ENCODE measurements around the gene PRR35. TPM values are rescaled to one million over a fixed set of nuclear protein-coding genes. Genes with fewer than 3 reads are reported as not detected.
A peak's percentile ranks its signal among the peaks of the same experiment; 100 is the strongest.

The PRR35 gene
- total RNA-seq, 1 donor from 2014 or later, result not detected

- Histone ChIP-seq H3K27ac (no peak overlapping the region), H3K4me1 (peaks cover 17% of the 10 kb centered on the region), H3K27me3 (ENCODE audit: low read depth) (peaks cover 47% of the 10 kb centered on the region), H3K36me3 (no peaks in the 10 kb centered on the region), H3K4me3 (no peak overlapping the region), H3K9me3 (no peaks in the 10 kb centered on the region)
- no peak for DNase-seq
- intact Hi-C loops (cut with DNase I), result no loop called here
- ATAC-seq, result no peak
- no peak for TF ChIP-seq CTCF (IDR thresholded peaks at IDR 0.05)
These were observed 2.1 kb downstream of the PRR35 start for GRCh38 chr16:561957-562938.

- H3K4me1 ChIP-seq, result peaks cover 26% of the 10 kb centered on the region
- no peak overlapping the region for H3K4me3 ChIP-seq
- intact Hi-C loops (cut with DNase I), result no loop called here
- no peak for ATAC-seq
- peaks cover 39% of the 10 kb centered on the region for H3K27me3 ChIP-seq (ENCODE audit: low read depth)
- DNase-seq, result no peak
- no peak for TF ChIP-seq CTCF (IDR thresholded peaks at IDR 0.05)
- H3K36me3 ChIP-seq, result no peaks in the 10 kb centered on the region
- H3K27ac ChIP-seq, result no peak overlapping the region
- no peaks in the 10 kb centered on the region for H3K9me3 ChIP-seq
These were observed 3.0 kb downstream of the PRR35 start for GRCh38 chr16:563072-563644.

- H3K27ac ChIP-seq, result no peak overlapping the region
- no peak for DNase-seq
- no peaks in the 10 kb centered on the region for H3K9me3 ChIP-seq
- no peak for ATAC-seq
- peaks cover 40% of the 10 kb centered on the region for H3K4me1 ChIP-seq
- peaks cover 22% of the 10 kb centered on the region for H3K27me3 ChIP-seq (ENCODE audit: low read depth)
- no peaks in the 10 kb centered on the region for H3K36me3 ChIP-seq
- intact Hi-C loops (cut with DNase I), result no loop called here
- no peak overlapping the region for H3K4me3 ChIP-seq
- TF ChIP-seq CTCF (IDR thresholded peaks at IDR 0.05), result no peak
These were observed 4.7 kb downstream of the PRR35 start for GRCh38 chr16:564690-565418.

GRCh38 chr16:565419-566330 is 5.5 kb downstream of the PRR35 start:
- H3K4me1 ChIP-seq, result peaks cover 43% of the 10 kb centered on the region
- no peaks in the 10 kb centered on the region for H3K9me3 ChIP-seq
- no peak for TF ChIP-seq CTCF (IDR thresholded peaks at IDR 0.05)
- DNase-seq (no peak), ATAC-seq (no peak)
- H3K4me3 ChIP-seq, result no peak overlapping the region
- H3K36me3 ChIP-seq, result no peaks in the 10 kb centered on the region
- H3K27me3 ChIP-seq (ENCODE audit: low read depth), result peaks cover 20% of the 10 kb centered on the region
- peak overlapping the region; percentile 72 for H3K27ac ChIP-seq
- intact Hi-C loops (cut with DNase I), result no loop called here

Measured in lower lobe of right lung (tissue), 2 donors.